ENCODE measurements around the gene CHCHD3.
"Not testable (repeated sequence)": the region's sequence is repeated elsewhere in the genome, so short reads cannot be mapped to it uniquely, and the experiment has no call there.

The CHCHD3 gene

GRCh38 chr7:133044722-133045473, 37.0 kb downstream of the CHCHD3 start:
- DNase-seq (ENCODE audit: low spot score) = no peak

GRCh38 chr7:133040674-133041073, 41.2 kb downstream of the CHCHD3 start:
- no peak for DNase-seq (ENCODE audit: low spot score)

- DNase-seq (ENCODE audit: low spot score) = no peak
Measured at GRCh38 chr7:133040178-133040577, 41.7 kb downstream of the CHCHD3 start.

GRCh38 chr7:133039614-133040013, 42.3 kb downstream of the CHCHD3 start:
- no peak for DNase-seq (ENCODE audit: low spot score)

- no peak for DNase-seq (ENCODE audit: low spot score)
Measured at GRCh38 chr7:133036289-133036688, 45.6 kb downstream of the CHCHD3 start.

GRCh38 chr7:133035240-133035639, 46.6 kb downstream of the CHCHD3 start:
- DNase-seq (ENCODE audit: low spot score) = not testable (repeated sequence)

- DNase-seq (ENCODE audit: low spot score) = no peak
Measured at GRCh38 chr7:133030346-133030745, 51.5 kb downstream of the CHCHD3 start.

GRCh38 chr7:133029463-133029862, 52.4 kb downstream of the CHCHD3 start:
- DNase-seq (ENCODE audit: low spot score) = no peak

- no peak for DNase-seq (ENCODE audit: low spot score)
Measured at GRCh38 chr7:133027397-133027796, 54.5 kb downstream of the CHCHD3 start.

GRCh38 chr7:133026210-133026859, 55.6 kb downstream of the CHCHD3 start:
- no peak for DNase-seq (ENCODE audit: low spot score)

- no peak for DNase-seq (ENCODE audit: low spot score)
Measured at GRCh38 chr7:133025056-133025455, 56.8 kb downstream of the CHCHD3 start.

GRCh38 chr7:133024596-133024995, 57.3 kb downstream of the CHCHD3 start:
- no peak for DNase-seq (ENCODE audit: low spot score)

- no peak for DNase-seq (ENCODE audit: low spot score)
Measured at GRCh38 chr7:133023370-133024071, 58.4 kb downstream of the CHCHD3 start.

- no peak for DNase-seq (ENCODE audit: low spot score)
Measured at GRCh38 chr7:133022661-133023060, 59.2 kb downstream of the CHCHD3 start.

- no peak for DNase-seq (ENCODE audit: low spot score)
Measured at GRCh38 chr7:133021196-133021595, 60.7 kb downstream of the CHCHD3 start.

- DNase-seq (ENCODE audit: low spot score) = no peak
Measured at GRCh38 chr7:133020496-133020895, 61.4 kb downstream of the CHCHD3 start.

- no peak for DNase-seq (ENCODE audit: low spot score)
Measured at GRCh38 chr7:133019590-133019989, 62.3 kb downstream of the CHCHD3 start.

GRCh38 chr7:133016604-133017003, 65.3 kb downstream of the CHCHD3 start:
- DNase-seq (ENCODE audit: low spot score) = no peak

GRCh38 chr7:133015888-133016287, 66.0 kb downstream of the CHCHD3 start:
- no peak for DNase-seq (ENCODE audit: low spot score)

- no peak for DNase-seq (ENCODE audit: low spot score)
Measured at GRCh38 chr7:133011746-133012145, 70.1 kb downstream of the CHCHD3 start.

GRCh38 chr7:133009426-133010252, 72.3 kb downstream of the CHCHD3 start:
- no peak for DNase-seq (ENCODE audit: low spot score)

- no peak for DNase-seq (ENCODE audit: low spot score)
Measured at GRCh38 chr7:133007961-133008360, 73.9 kb downstream of the CHCHD3 start.
